Nephron progenitor cell (in vitro differentiated cells): Measurements from ENCODE around the gene DESI2.
A peak's percentile ranks its signal among the peaks of the same experiment; 100 is the strongest.

Experiments used
- DNase-seq: peaks from one replicate; pipeline ENCODE4 v3.0.0; 2021
- H3K27ac Mint-ChIP-seq: 2 replicates; pipeline ENCODE4 v1.8.0; 2021; ENCODE audit warnings: mild to moderate bottlenecking, moderate library complexity, mixed read lengths
- H3K27me3 Mint-ChIP-seq: 2 replicates; pipeline ENCODE4 v1.8.0; 2021; ENCODE audit warnings: mild to moderate bottlenecking, low read depth, mixed read lengths; ENCODE audit not compliant: poor library complexity
- H3K36me3 Mint-ChIP-seq: 2 replicates; pipeline ENCODE4 v1.8.0; 2021; ENCODE audit warnings: low read depth, mixed read lengths
- H3K4me1 Mint-ChIP-seq: 2 replicates; pipeline ENCODE4 v1.8.0; 2021; ENCODE audit warnings: mixed read lengths
- H3K4me3 Mint-ChIP-seq: 2 replicates; pipeline ENCODE4 v1.8.0; 2021; ENCODE audit warnings: mild to moderate bottlenecking, moderate library complexity, mixed read lengths
- H3K9me3 Mint-ChIP-seq: 2 replicates; pipeline ENCODE4 v1.8.0; 2021; ENCODE audit warnings: mild to moderate bottlenecking, moderate library complexity, mixed read lengths
- CTCF ChIP-seq: fragments of 200-600 bp; sonication (generic); IDR thresholded peaks from 2 replicates; pipeline ENCODE4 v1.5.0; 2021; ENCODE audit warnings: antibody characterized with exemption

The DESI2 gene

GRCh38 chr1:244700808-244701207 is 47.9 kb downstream of the DESI2 start:
- H3K9me3 Mint-ChIP-seq, result peaks cover 26% of the 10 kb centered on the region
- TF ChIP-seq CTCF, result no peak

GRCh38 chr1:244702620-244703019 is 49.7 kb downstream of the DESI2 start:
- DNase-seq, result no peak
- H3K9me3 Mint-ChIP-seq, result peaks cover 26% of the 10 kb centered on the region
- no peaks in the 10 kb centered on the region for H3K27me3 Mint-ChIP-seq
- H3K36me3 Mint-ChIP-seq, result peaks cover 79% of the 10 kb centered on the region
- no peak for TF ChIP-seq CTCF
- H3K4me1 Mint-ChIP-seq, result no peaks in the 10 kb centered on the region
- no peak overlapping the region for H3K27ac Mint-ChIP-seq
- no peak overlapping the region for H3K4me3 Mint-ChIP-seq

More at GRCh38 chr1:244700808-244701207, 47.9 kb downstream of the DESI2 start:
- no peak overlapping the region for H3K27ac Mint-ChIP-seq
- peaks cover 90% of the 10 kb centered on the region for H3K36me3 Mint-ChIP-seq
- H3K4me1 Mint-ChIP-seq, result no peaks in the 10 kb centered on the region
- no peaks in the 10 kb centered on the region for H3K27me3 Mint-ChIP-seq
- no peak overlapping the region for H3K4me3 Mint-ChIP-seq
- no peak for DNase-seq

GRCh38 chr1:244704107-244704506 is 51.2 kb downstream of the DESI2 start:
- H3K9me3 Mint-ChIP-seq, result peaks cover 21% of the 10 kb centered on the region
- H3K27me3 Mint-ChIP-seq, result no peaks in the 10 kb centered on the region
- H3K4me3 Mint-ChIP-seq, result no peak overlapping the region
- no peak for TF ChIP-seq CTCF
- no peak for DNase-seq
- H3K27ac Mint-ChIP-seq, result no peak overlapping the region
- H3K4me1 Mint-ChIP-seq, result no peaks in the 10 kb centered on the region
- H3K36me3 Mint-ChIP-seq, result peaks cover 64% of the 10 kb centered on the region

- H3K4me1 Mint-ChIP-seq, result no peaks in the 10 kb centered on the region
- peak overlapping the region; percentile 81 for H3K27ac Mint-ChIP-seq
- no peaks in the 10 kb centered on the region for H3K27me3 Mint-ChIP-seq
- no peak overlapping the region for H3K4me3 Mint-ChIP-seq
- H3K36me3 Mint-ChIP-seq, result peaks cover 50% of the 10 kb centered on the region
- H3K9me3 Mint-ChIP-seq, result peaks cover 11% of the 10 kb centered on the region
- no peak for TF ChIP-seq CTCF
- no peak for DNase-seq
These were observed 52.6 kb downstream of the DESI2 start for GRCh38 chr1:244705261-244706234.

GRCh38 chr1:244709076-244709475 is 56.1 kb downstream of the DESI2 start:
- peaks cover 5% of the 10 kb centered on the region for H3K27me3 Mint-ChIP-seq
- peaks cover 11% of the 10 kb centered on the region for H3K4me1 Mint-ChIP-seq
- peak overlapping the region; percentile 33 for H3K27ac Mint-ChIP-seq
- DNase-seq, result no peak
- H3K4me3 Mint-ChIP-seq, result no peak overlapping the region
- no peak for TF ChIP-seq CTCF
- H3K36me3 Mint-ChIP-seq, result peaks cover 24% of the 10 kb centered on the region
- no peaks in the 10 kb centered on the region for H3K9me3 Mint-ChIP-seq
